ENCODE data around the gene RFC4. TPM values are rescaled to one million over a fixed set of nuclear protein-coding genes. Genes with fewer than 3 reads are reported as not detected.

Gene RFC4
- total and polyA plus RNA-seq, 2 of the 8 experiments (the other 6 are each of a cell fraction or from before 2014, with no cell fraction given), result 21.8 to 86.9 TPM

- TF ChIP-seq CHD7 (IDR thresholded peaks at IDR 0.05; ENCODE audit: insufficient replicate concordance, low read length) (no peak), BACH1 (IDR thresholded peaks at IDR 0.05; ENCODE audit: low read length) (no peak), ZNF274 (IDR thresholded peaks at IDR 0.05; ENCODE audit: borderline replicate concordance, extremely low read depth, low read length) (no peak), KDM4A (IDR thresholded peaks at IDR 0.05; ENCODE audit: low read depth, low read length, severe bottlenecking) (no peak), JUN (IDR thresholded peaks at IDR 0.05; ENCODE audit: low read depth, low read length) (no peak), SIRT6 (IDR thresholded peaks at IDR 0.05; ENCODE audit: low read length) (no peak), CHD1 (IDR thresholded peaks at IDR 0.05; ENCODE audit: low read depth, low read length) (no peak), HDAC6 (IDR thresholded peaks at IDR 0.05; ENCODE audit: low read depth, low read length) (no peak)
- TF ChIP-seq, protein P1, sequence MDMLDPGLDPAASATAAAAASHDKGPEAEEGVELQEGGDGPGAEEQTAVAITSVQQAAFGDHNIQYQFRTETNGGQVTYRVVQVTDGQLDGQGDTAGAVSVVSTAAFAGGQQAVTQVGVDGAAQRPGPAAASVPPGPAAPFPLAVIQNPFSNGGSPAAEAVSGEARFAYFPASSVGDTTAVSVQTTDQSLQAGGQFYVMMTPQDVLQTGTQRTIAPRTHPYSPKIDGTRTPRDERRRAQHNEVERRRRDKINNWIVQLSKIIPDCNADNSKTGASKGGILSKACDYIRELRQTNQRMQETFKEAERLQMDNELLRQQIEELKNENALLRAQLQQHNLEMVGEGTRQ (IDR thresholded peaks at IDR 0.05; ENCODE audit: low read length), result no peak
Measured at GRCh38 chr3:186841620-186842019, 35.3 kb upstream of the RFC4 start (continued).

Data from H1 (cell line).